Smooth muscle cell (in vitro differentiated cells): ENCODE results near the gene PDS5A. TPM values are rescaled to one million over a fixed set of nuclear protein-coding genes. Genes with fewer than 3 reads are reported as not detected.
"Not testable (repeated sequence)": the region's sequence is repeated elsewhere in the genome, so short reads cannot be mapped to it uniquely, and the experiment has no call there.

ENCODE experiments used
- DNase-seq: peaks from one replicate; lab custom pipeline; 2025; ENCODE audit not compliant: unreplicated experiment; lab: John Stamatoyannopoulos, UW
- H2AFZ ChIP-seq: fragments of 200-600 bp; sonication (generic); 2 replicates; pipeline ENCODE4 v1.6.0; 2016; ENCODE audit warnings: antibody characterized with exemption, low read depth, mild to moderate bottlenecking
- H3F3A ChIP-seq: fragments of 200-600 bp; sonication (generic); 2 replicates; pipeline ENCODE4 v1.6.0; 2017; ENCODE audit warnings: antibody characterized with exemption, low read depth
- H3K27ac ChIP-seq: fragments of 200-600 bp; sonication (generic); 2 replicates; pipeline ENCODE4 v1.5.1; 2016; ENCODE audit warnings: low read depth, mild to moderate bottlenecking
- H3K27me3 ChIP-seq: fragments of 200-600 bp; sonication (generic); 2 replicates; pipeline ENCODE4 v1.6.1; 2016; ENCODE audit warnings: low read depth, mild to moderate bottlenecking
- H3K36me3 ChIP-seq: fragments of 200-600 bp; sonication (generic); 2 replicates; pipeline ENCODE4 v1.5.1; 2016; ENCODE audit warnings: low read depth
- H3K4me1 ChIP-seq: fragments of 200-600 bp; sonication (generic); 2 replicates; pipeline ENCODE4 v1.5.1; 2016; ENCODE audit warnings: low read depth
- H3K4me2 ChIP-seq: fragments of 200-600 bp; sonication (generic); 2 replicates; pipeline ENCODE4 v1.6.0; 2016; ENCODE audit warnings: mild to moderate bottlenecking
- H3K4me3 ChIP-seq: fragments of 200-600 bp; sonication (generic); 2 replicates; pipeline ENCODE4 v1.5.1; 2016; ENCODE audit warnings: mild to moderate bottlenecking
- H3K79me2 ChIP-seq: fragments of 200-600 bp; sonication (generic); 2 replicates; pipeline ENCODE4 v1.6.0; 2016; ENCODE audit warnings: low read depth, mild to moderate bottlenecking
- H3K9ac ChIP-seq: fragments of 200-600 bp; sonication (generic); 2 replicates; pipeline ENCODE4 v1.6.0; 2016; ENCODE audit warnings: low read depth
- H3K9me3 ChIP-seq: fragments of 200-600 bp; sonication (generic); replicated peaks from 2 replicates; pipeline ENCODE4 v1.5.1; 2016; ENCODE audit warnings: low read depth
- H4K20me1 ChIP-seq: fragments of 200-600 bp; sonication (generic); 2 replicates; pipeline ENCODE4 v1.6.0; 2016; ENCODE audit warnings: low read depth
- WGBS: methylation state at CpG from one replicate; pipeline ENCODE4 v1.1.7; 2016; ENCODE audit warnings: low lambda C conversion rate; 5-methylcytosine and 5-hydroxymethylcytosine counted together
- polyA plus RNA-seq: library from polyadenylated mRNA; unstranded; fragments of >200 nt; fragmentation: Nextera tagmentation; extraction: Ambion mirVana; gene quantifications from 2 replicates; pipeline ENCODE4 v1.2.1, GENCODE V29; 2016
- total RNA-seq: library from RNA; depleted of rRNA; stranded (reverse); fragments of >200 nt; gene quantifications from 2 replicates; pipeline ENCODE4 v1.2.3, GENCODE V29; 2014
- TF ChIP-seq, protein P1 (sequence below): fragments of 200-600 bp; sonication (generic); IDR thresholded peaks from 2 replicates; pipeline ENCODE4 v1.5.1; 2017; ENCODE audit warnings: borderline replicate concordance, mild to moderate bottlenecking, antibody characterized with exemption; ENCODE audit not compliant: insufficient read depth, poor library complexity, severe bottlenecking

Gene PDS5A
- total and polyA plus RNA-seq, 2 experiments from 2014 or later, result 19.4 to 61.3 TPM

DNA sequence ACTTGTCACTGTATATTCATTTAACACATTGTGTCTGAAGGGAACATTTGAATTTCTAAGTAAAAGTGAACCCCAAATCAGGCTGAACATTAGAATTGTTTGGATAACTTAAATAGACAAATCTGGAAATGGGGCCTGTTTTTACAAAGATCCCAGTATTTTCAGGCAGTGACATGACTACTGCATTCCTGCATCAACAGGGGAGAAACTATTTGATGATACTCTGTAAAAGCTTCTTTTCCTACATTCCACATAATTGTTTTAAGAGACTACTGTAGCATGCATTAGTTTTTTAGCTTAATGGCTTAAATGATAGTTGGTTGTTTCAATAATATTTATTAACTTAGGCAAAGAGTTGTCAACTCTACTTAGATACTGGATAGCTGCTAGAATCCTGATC, 127.0 kb downstream of the PDS5A start:
- Histone ChIP-seq H3K27me3 (no peaks in the 10 kb centered on the region), H4K20me1 (no peaks in the 10 kb centered on the region), H3K27ac (no peak overlapping the region), H3K79me2 (no peaks in the 10 kb centered on the region), H3K4me3 (no peak overlapping the region), H3F3A (no peaks in the 10 kb centered on the region), H3K4me1 (no peaks in the 10 kb centered on the region), H2AFZ (no peak overlapping the region), H3K9me3 (no peaks in the 10 kb centered on the region), H3K9ac (no peak overlapping the region), H3K4me2 (no peak overlapping the region), H3K36me3 (peaks cover 14% of the 10 kb centered on the region)
- TF ChIP-seq, protein P1, sequence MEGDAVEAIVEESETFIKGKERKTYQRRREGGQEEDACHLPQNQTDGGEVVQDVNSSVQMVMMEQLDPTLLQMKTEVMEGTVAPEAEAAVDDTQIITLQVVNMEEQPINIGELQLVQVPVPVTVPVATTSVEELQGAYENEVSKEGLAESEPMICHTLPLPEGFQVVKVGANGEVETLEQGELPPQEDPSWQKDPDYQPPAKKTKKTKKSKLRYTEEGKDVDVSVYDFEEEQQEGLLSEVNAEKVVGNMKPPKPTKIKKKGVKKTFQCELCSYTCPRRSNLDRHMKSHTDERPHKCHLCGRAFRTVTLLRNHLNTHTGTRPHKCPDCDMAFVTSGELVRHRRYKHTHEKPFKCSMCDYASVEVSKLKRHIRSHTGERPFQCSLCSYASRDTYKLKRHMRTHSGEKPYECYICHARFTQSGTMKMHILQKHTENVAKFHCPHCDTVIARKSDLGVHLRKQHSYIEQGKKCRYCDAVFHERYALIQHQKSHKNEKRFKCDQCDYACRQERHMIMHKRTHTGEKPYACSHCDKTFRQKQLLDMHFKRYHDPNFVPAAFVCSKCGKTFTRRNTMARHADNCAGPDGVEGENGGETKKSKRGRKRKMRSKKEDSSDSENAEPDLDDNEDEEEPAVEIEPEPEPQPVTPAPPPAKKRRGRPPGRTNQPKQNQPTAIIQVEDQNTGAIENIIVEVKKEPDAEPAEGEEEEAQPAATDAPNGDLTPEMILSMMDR, result no peak
- no peak for DNase-seq

DNA sequence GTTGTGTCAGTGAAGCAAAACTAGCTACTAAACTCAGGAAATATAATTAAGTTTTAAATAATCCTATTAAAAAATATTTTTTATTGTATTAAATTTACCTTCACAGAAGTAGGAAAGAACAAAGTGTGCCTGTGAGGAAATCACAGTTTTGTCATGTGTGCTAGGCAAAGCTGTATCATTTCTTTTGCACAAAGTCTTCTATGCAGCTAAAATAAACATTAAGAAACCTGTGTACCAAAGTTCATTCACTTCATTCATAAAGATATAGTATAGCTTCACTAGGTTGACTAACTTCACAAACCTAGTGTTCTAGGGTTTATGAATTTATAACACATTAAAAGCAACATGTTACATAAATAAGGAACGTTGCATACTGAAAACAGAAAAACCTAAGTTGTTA, 131.0 kb downstream of the PDS5A start:
- Histone ChIP-seq H3K4me3 (no peak overlapping the region), H3K79me2 (no peaks in the 10 kb centered on the region), H3K27me3 (no peaks in the 10 kb centered on the region), H3K9me3 (no peaks in the 10 kb centered on the region), H3K36me3 (peaks cover 15% of the 10 kb centered on the region), H3K9ac (no peak overlapping the region), H4K20me1 (no peaks in the 10 kb centered on the region), H3F3A (no peaks in the 10 kb centered on the region), H3K27ac (no peak overlapping the region), H3K4me1 (no peaks in the 10 kb centered on the region), H2AFZ (no peak overlapping the region), H3K4me2 (no peak overlapping the region)
- DNase-seq, result no peak
- TF ChIP-seq, protein P1, result no peak
- 97% methylated on average over 1 of the region's 1 CpG for WGBS

DNA sequence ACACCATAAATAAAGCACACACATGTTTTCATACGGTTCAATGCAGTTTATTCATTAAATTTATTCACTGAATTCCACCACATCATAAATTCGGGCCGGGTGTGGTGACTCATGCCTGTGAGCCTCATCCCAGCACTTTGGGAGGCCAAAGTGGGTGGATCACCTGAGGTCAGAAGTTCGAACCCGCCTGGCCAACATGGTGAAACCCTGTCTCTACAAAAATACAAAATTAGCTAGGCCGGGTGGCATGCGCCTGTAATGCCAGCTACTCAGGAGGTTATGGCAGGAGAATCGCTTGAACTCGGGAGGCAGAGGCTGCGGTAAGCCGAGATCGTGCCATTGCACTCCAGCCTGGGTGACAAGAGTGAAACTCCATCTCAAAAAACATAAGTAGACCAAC, 131.6 kb downstream of the PDS5A start:
- peaks cover 15% of the 10 kb centered on the region for H3K36me3 ChIP-seq
- H3K4me3 ChIP-seq, result no peak overlapping the region
- no peaks in the 10 kb centered on the region for H3K4me1 ChIP-seq
- no peak overlapping the region for H3K4me2 ChIP-seq
- no peaks in the 10 kb centered on the region for H3K27me3 ChIP-seq
- TF ChIP-seq, protein P1, result no peak
- no peaks in the 10 kb centered on the region for H3K79me2 ChIP-seq
- H4K20me1 ChIP-seq, result no peaks in the 10 kb centered on the region
- WGBS, result 95% methylated on average over 12 of the region's 12 CpGs
- DNase-seq, result no peak
- no peak overlapping the region for H3K9ac ChIP-seq
- no peaks in the 10 kb centered on the region for H3F3A ChIP-seq
- no peak overlapping the region for H3K27ac ChIP-seq
- no peaks in the 10 kb centered on the region for H3K9me3 ChIP-seq
- H2AFZ ChIP-seq, result no peak overlapping the region

DNA sequence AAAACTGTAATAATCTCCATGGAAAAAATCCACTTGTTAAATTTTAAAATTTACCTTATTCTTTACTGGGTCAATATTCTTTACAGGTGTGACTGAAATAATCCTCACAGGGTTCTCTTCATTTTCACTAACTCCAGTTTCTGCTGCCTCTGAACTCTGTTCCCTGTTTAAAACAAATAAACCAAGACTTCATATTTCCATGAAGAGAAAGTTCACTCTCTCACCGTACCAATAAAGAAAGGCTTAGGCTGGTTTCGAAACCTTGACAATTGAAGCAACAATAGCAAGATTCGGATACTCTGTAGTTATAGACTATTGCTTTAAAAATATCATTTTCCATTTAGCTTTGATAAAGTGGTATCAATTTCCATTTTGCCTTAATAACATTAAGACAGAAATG, 135.8 kb downstream of the PDS5A start:
- H3F3A ChIP-seq, result no peaks in the 10 kb centered on the region
- H3K27ac ChIP-seq, result no peak overlapping the region
- 98% methylated on average over 3 of the region's 3 CpGs for WGBS
- no peaks in the 10 kb centered on the region for H4K20me1 ChIP-seq
- H3K9me3 ChIP-seq, result no peaks in the 10 kb centered on the region
- H3K27me3 ChIP-seq, result no peaks in the 10 kb centered on the region
- DNase-seq, result no peak
- TF ChIP-seq, protein P1, result no peak
- H3K36me3 ChIP-seq, result peaks cover 26% of the 10 kb centered on the region
- no peak overlapping the region for H2AFZ ChIP-seq
- H3K4me1 ChIP-seq, result no peaks in the 10 kb centered on the region
- H3K9ac ChIP-seq, result no peak overlapping the region
- no peak overlapping the region for H3K4me2 ChIP-seq
- no peaks in the 10 kb centered on the region for H3K79me2 ChIP-seq
- no peak overlapping the region for H3K4me3 ChIP-seq

DNA sequence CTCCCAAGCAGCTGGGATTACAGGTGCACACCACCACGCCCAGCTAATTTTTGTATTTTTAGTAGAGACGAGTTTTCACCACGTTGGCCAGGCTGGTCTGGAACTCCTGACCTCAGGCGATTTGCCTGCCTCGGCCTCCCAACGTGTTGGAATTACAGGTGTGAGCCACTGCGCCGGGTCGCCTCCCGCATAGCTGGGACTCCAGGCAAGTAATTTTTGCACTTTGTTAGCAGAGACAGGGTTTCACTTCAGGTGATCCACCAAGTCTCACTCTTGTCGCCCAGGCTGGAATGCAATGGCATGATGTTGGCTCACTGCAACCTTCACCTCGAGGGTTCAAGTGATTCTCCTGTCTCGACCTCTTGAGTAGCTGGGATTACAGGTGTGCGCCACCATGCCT, 137.2 kb downstream of the PDS5A start:
- not testable (repeated sequence) for H3K9me3 ChIP-seq, H3K4me1 ChIP-seq, H3K4me2 ChIP-seq, H2AFZ ChIP-seq, H3F3A ChIP-seq, DNase-seq, H3K27ac ChIP-seq, H3K79me2 ChIP-seq, H3K9ac ChIP-seq, H3K4me3 ChIP-seq, H4K20me1 ChIP-seq, H3K27me3 ChIP-seq
- WGBS, result 94% methylated on average over 14 of the region's 14 CpGs
- H3K36me3 ChIP-seq, result peaks cover 33% of the 10 kb centered on the region
